HEK293 (cell line): ENCODE measurements around the gene ZNF469.

Experiments
- CTCF ChIA-PET: fragments of 350-600 bp; formaldehyde crosslinking; extraction: SDS; loops from one replicate; lab custom pipeline; 2021; ENCODE audit warnings: antibody characterized with exemption; lab: Yijun Ruan, JAX
- POLR2A ChIA-PET: fragments of 300-600 bp; formaldehyde crosslinking; extraction: SDS; loops from one replicate; lab custom pipeline; 2020; ENCODE audit warnings: antibody characterized with exemption, inconsistent platforms; lab: Yijun Ruan, JAX
- H3K27ac ChIP-seq: fragments of 200-500 bp; sonication (Bioruptor generic); 2 replicates; pipeline ENCODE4 v1.5.1; 2014; ENCODE audit warnings: low read depth, low read length, control low read depth, inconsistent platforms; ENCODE audit errors: extremely low read depth
- H3K36me3 ChIP-seq, 2 experiments: fragments of 200-500 bp in 1 of 2; sonication (Bioruptor generic) in 1 of 2; 1 replicate in 1 of 2; 2 replicates in 1 of 2; pipeline ENCODE4 v1.5.1; 2014 to 2017; ENCODE audit warnings: inconsistent platforms in 2 of 2, low read length in 2 of 2; ENCODE audit not compliant: control insufficient read depth in 2 of 2, insufficient read depth in 1 of 2
- H3K4me1 ChIP-seq: fragments of 200-500 bp; sonication (Bioruptor generic); 2 replicates; pipeline ENCODE4 v1.5.1; 2014; ENCODE audit warnings: mild to moderate bottlenecking, low read length, inconsistent platforms; ENCODE audit not compliant: control insufficient read depth, insufficient read depth
- H3K4me3 ChIP-seq: 2 replicates; pipeline ENCODE4 v1.5.1; 2011; ENCODE audit warnings: low read depth, mild to moderate bottlenecking, control low read depth, low read length, moderate library complexity
- H3K9me3 ChIP-seq: fragments of 200-500 bp; sonication (Bioruptor generic); 2 replicates; pipeline ENCODE4 v1.5.1; 2014; ENCODE audit warnings: low read depth, low read length, inconsistent platforms; ENCODE audit not compliant: control insufficient read depth, insufficient read depth
- EGR2 ChIP-seq: fragments of 450-650 bp; formaldehyde crosslinking; IDR thresholded peaks from 2 replicates; pipeline ENCODE4 v1.5.1; 2016; ENCODE audit warnings: low read depth, missing biosample characterization, missing genetic modification characterization
- GFI1B ChIP-seq: fragments of 450-650 bp; formaldehyde crosslinking; IDR thresholded peaks from 2 replicates; pipeline ENCODE4 v1.5.1; 2016; ENCODE audit warnings: missing biosample characterization, missing genetic modification characterization
- SCRT1 ChIP-seq: fragments of 450-650 bp; formaldehyde crosslinking; IDR thresholded peaks from 2 replicates; pipeline ENCODE4 v1.5.1; 2016; ENCODE audit warnings: missing biosample characterization, missing genetic modification characterization, borderline replicate concordance
- YY1 ChIP-seq: fragments of 450-650 bp; formaldehyde crosslinking; IDR thresholded peaks from 2 replicates; pipeline ENCODE4 v1.5.1; 2018; ENCODE audit warnings: missing biosample characterization, missing genetic modification characterization
- YY2 ChIP-seq: fragments of 450-650 bp; formaldehyde crosslinking; IDR thresholded peaks from 2 replicates; pipeline ENCODE4 v1.5.1; 2016; ENCODE audit warnings: missing biosample characterization, missing genetic modification characterization
- ZNF16 ChIP-seq: fragments of 450-650 bp; formaldehyde crosslinking; IDR thresholded peaks from 2 replicates; pipeline ENCODE4 v1.5.1; 2016; ENCODE audit warnings: low read depth, missing biosample characterization, missing genetic modification characterization
- ZNF175 ChIP-seq: fragments of 450-650 bp; formaldehyde crosslinking; IDR thresholded peaks from 2 replicates; pipeline ENCODE4 v1.5.1; 2016; ENCODE audit warnings: missing biosample characterization, missing genetic modification characterization
- ZNF18 ChIP-seq: fragments of 450-650 bp; formaldehyde crosslinking; IDR thresholded peaks from 2 replicates; pipeline ENCODE4 v1.5.1; 2016; ENCODE audit warnings: missing biosample characterization, missing genetic modification characterization
- ZNF292 ChIP-seq: fragments of 450-650 bp; formaldehyde crosslinking; IDR thresholded peaks from 2 replicates; pipeline ENCODE4 v1.5.1; 2016; ENCODE audit warnings: low read depth, missing biosample characterization, missing genetic modification characterization, borderline replicate concordance
- ZNF404 ChIP-seq: fragments of 450-650 bp; formaldehyde crosslinking; IDR thresholded peaks from 2 replicates; pipeline ENCODE4 v1.5.1; 2017; ENCODE audit warnings: missing biosample characterization, missing genetic modification characterization
- ZNF423 ChIP-seq: fragments of 450-650 bp; formaldehyde crosslinking; IDR thresholded peaks from 2 replicates; pipeline ENCODE4 v1.5.1; 2016; ENCODE audit warnings: missing biosample characterization, missing genetic modification characterization
- ZNF449 ChIP-seq: fragments of 450-650 bp; formaldehyde crosslinking; IDR thresholded peaks from 2 replicates; pipeline ENCODE4 v1.5.1; 2017; ENCODE audit warnings: missing biosample characterization, mild to moderate bottlenecking, missing genetic modification characterization, moderate library complexity
- ZNF555 ChIP-seq: fragments of 450-650 bp; formaldehyde crosslinking; conservative IDR thresholded peaks from 2 replicates; pipeline ENCODE4 v1.5.1; 2017; ENCODE audit warnings: missing biosample characterization, mild to moderate bottlenecking, missing genetic modification characterization, inconsistent platforms
- ZNF571 ChIP-seq: fragments of 450-650 bp; formaldehyde crosslinking; IDR thresholded peaks from 2 replicates; pipeline ENCODE4 v1.5.0; 2017; ENCODE audit warnings: missing biosample characterization, missing genetic modification characterization
- ZNF629 ChIP-seq: fragments of 450-650 bp; formaldehyde crosslinking; IDR thresholded peaks from 2 replicates; pipeline ENCODE4 v1.5.1; 2017; ENCODE audit warnings: missing biosample characterization, missing genetic modification characterization
- ZNF654 ChIP-seq: fragments of 450-650 bp; formaldehyde crosslinking; IDR thresholded peaks from 2 replicates; pipeline ENCODE4 v1.5.1; 2016; ENCODE audit warnings: low read depth, missing biosample characterization, missing genetic modification characterization
- ZNF707 ChIP-seq: fragments of 450-650 bp; formaldehyde crosslinking; IDR thresholded peaks from 2 replicates; pipeline ENCODE4 v1.5.1; 2016; ENCODE audit warnings: missing biosample characterization, missing genetic modification characterization
- ZNF785 ChIP-seq: fragments of 450-650 bp; formaldehyde crosslinking; IDR thresholded peaks from 2 replicates; pipeline ENCODE4 v1.5.1; 2016; ENCODE audit warnings: missing biosample characterization, missing genetic modification characterization

ZNF469 gene

DNA sequence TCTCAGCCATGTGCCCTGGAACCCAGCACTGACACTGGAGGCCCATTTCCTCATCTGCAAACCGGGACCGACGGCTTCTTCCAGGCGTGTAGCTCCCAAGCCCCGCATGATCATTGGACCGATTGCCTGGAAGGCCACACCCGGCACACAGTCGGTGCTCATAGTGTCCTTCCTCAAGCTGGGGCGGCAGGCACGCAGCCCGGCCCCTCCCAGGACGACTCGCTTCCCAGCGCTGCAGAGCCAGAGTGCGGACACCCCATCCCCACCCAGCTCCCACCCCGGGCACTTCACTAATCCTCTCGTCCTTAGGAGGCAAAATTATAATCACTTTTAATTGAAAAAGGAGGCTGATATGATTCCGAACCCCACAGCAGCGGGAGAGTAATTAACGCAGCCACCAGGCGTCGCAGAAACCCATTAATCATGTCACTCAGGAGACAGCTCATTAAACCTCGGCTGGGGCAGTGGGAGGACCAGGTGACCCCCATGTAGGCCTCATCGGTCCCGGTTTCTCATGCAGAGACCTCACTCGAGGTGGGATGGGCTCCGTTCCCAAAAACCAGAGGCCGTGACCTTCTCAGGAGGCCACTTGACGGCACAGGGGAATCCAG lies 33.1 kb downstream of the ZNF469 start:
- TF ChIP-seq YY1 (tag by site-specific recombination) (no peak), ZNF707 (no peak), ZNF16 (tag by site-specific recombination) (no peak), EGR2 (tag by site-specific recombination) (no peak), ZNF449 (tag by site-specific recombination) (no peak), ZNF175 (tag by site-specific recombination) (no peak), ZNF423 (tag by site-specific recombination) (no peak)
- H3K9me3 ChIP-seq = no peaks in the 10 kb centered on the region
- POLR2A ChIA-PET = no interaction called here

GRCh38 chr16:88416686-88417085 lies 33.9 kb downstream of the ZNF469 start:
- TF ChIP-seq ZNF654 (tag by site-specific recombination) = no peak
- TF ChIP-seq ZNF18 = no peak
- TF ChIP-seq ZNF571 (tag by site-specific recombination) = no peak
- TF ChIP-seq ZNF555 (tag by site-specific recombination) = no peak
- TF ChIP-seq YY2 (tag by site-specific recombination) = no peak
- no peak for TF ChIP-seq ZNF785 (tag by site-specific recombination)
- TF ChIP-seq ZNF629 = no peak
- CTCF ChIA-PET = no interaction called here
- no peaks in the 10 kb centered on the region for H3K36me3 ChIP-seq

More for the DNA sequence above, 33.1 kb downstream of the ZNF469 start:
- H3K36me3 ChIP-seq = no peaks in the 10 kb centered on the region
- no peaks in the 10 kb centered on the region for H3K4me1 ChIP-seq
- no peak overlapping the region for H3K4me3 ChIP-seq
- no peak overlapping the region for H3K27ac ChIP-seq
- CTCF ChIA-PET = interaction anchor here (0.5 kb wide), 1 partner anchor 15 kb away, joined by 3 read pairs; no protein-coding TSS in a partner anchor

DNA sequence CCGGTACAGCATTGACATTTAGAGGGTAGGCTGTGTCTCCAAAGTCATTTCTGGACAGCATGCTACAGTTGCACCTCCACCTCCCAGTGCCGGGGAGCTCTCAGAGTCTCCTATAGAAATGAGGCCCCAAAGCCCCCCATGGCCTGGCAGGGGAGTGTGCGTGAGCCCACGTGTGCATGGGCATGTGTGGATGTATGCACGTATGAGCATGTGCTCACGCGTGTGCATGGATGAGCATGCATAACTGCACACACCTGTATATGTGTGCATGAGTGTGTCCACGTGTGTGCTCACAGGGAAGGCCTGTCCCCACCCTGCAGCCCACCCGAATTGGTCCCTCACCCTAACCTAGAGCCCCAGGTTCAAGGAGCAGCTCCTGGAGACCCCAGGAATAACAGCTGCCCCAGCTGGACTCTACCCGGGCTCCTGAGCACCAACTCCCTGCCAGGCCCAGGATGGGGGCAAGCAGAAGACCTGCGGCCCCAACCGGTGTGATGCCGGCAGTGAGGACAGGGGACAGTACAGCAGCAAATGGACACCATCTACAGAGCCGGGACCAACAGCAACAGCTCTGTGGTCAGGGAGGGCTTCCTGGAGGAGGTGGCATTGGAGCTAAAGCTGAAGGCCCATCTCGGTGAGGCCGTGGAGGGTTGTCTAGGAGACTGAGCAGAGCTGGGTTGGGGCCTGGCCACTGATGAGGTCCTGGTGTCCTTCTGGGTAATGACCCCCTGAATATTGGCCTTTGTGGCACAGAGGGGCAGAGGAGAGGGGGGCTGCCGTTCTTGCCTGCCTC lies 35.1 kb downstream of the ZNF469 start:
- CTCF ChIA-PET = interaction anchor here (0.6 kb wide), 1 partner anchor 1787 kb away, joined by 3 read pairs; no protein-coding TSS in a partner anchor
- POLR2A ChIA-PET = no interaction called here
- TF ChIP-seq ZNF707 = no peak
- TF ChIP-seq ZNF404 = no peak
- TF ChIP-seq SCRT1 (tag by site-specific recombination) = no peak
- no peak for TF ChIP-seq GFI1B (tag by site-specific recombination)
- no peak for TF ChIP-seq ZNF292
- H3K27ac ChIP-seq = no peak overlapping the region
- no peak overlapping the region for H3K4me3 ChIP-seq
- H3K9me3 ChIP-seq = no peaks in the 10 kb centered on the region
- H3K36me3 ChIP-seq = no peaks in the 10 kb centered on the region
- no peaks in the 10 kb centered on the region for H3K4me1 ChIP-seq

More at GRCh38 chr16:88416686-88417085, 33.9 kb downstream of the ZNF469 start:
- no peaks in the 10 kb centered on the region for H3K4me1 ChIP-seq
- H3K9me3 ChIP-seq = no peaks in the 10 kb centered on the region
- POLR2A ChIA-PET = no interaction called here
- H3K27ac ChIP-seq = no peak overlapping the region
- H3K4me3 ChIP-seq = no peak overlapping the region
